ENCODE measurements around the gene PDGFD.

GRCh38 chr11:103964390-103964789 is 199.6 kb downstream of the PDGFD start:
- TF ChIP-seq CTCF (IDR thresholded peaks at IDR 0.05; ENCODE audit: borderline replicate concordance, extremely low read depth, low read length, poor library complexity, severe bottlenecking) (no peak), EZH2 (IDR thresholded peaks at IDR 0.05; ENCODE audit: borderline replicate concordance, low read depth, low read length, severe bottlenecking) (no peak)
